GM18858 (cell line): Measurements from ENCODE around the gene SLC8A1.

Experiments
- ATAC-seq: cut with Tn5 transposase; IDR thresholded peaks from one replicate; pipeline ENCODE4 v1.9.1; 2021; ENCODE audit not compliant: unreplicated experiment

The SLC8A1 gene

GRCh38 chr2:40357667-40358066 lies 94.2 kb downstream of the SLC8A1 start:
- ATAC-seq: no peak

GRCh38 chr2:40355451-40355850 lies 96.4 kb downstream of the SLC8A1 start:
- ATAC-seq: no peak

GRCh38 chr2:40353231-40353630 lies 98.7 kb downstream of the SLC8A1 start:
- no peak for ATAC-seq

- ATAC-seq: no peak
Measured at GRCh38 chr2:40352703-40353099, 99.2 kb downstream of the SLC8A1 start.

GRCh38 chr2:40352041-40352702 lies 99.7 kb downstream of the SLC8A1 start:
- no peak for ATAC-seq

GRCh38 chr2:40348665-40349064 lies 103.2 kb downstream of the SLC8A1 start:
- ATAC-seq: no peak

- no peak for ATAC-seq
Measured at GRCh38 chr2:40348038-40348437, 103.9 kb downstream of the SLC8A1 start.

GRCh38 chr2:40346535-40347354 lies 105.1 kb downstream of the SLC8A1 start:
- ATAC-seq: peak; percentile 76

GRCh38 chr2:40344364-40344763 lies 107.5 kb downstream of the SLC8A1 start:
- ATAC-seq: no peak

- no peak for ATAC-seq
Measured at GRCh38 chr2:40343902-40344301, 108.0 kb downstream of the SLC8A1 start.

GRCh38 chr2:40341198-40341597 lies 110.7 kb downstream of the SLC8A1 start:
- ATAC-seq: no peak

GRCh38 chr2:40339026-40339425 lies 112.9 kb downstream of the SLC8A1 start:
- no peak for ATAC-seq

- no peak for ATAC-seq
Measured at GRCh38 chr2:40332191-40332826, 119.6 kb downstream of the SLC8A1 start.

GRCh38 chr2:40330096-40330495 lies 121.8 kb downstream of the SLC8A1 start:
- ATAC-seq: no peak

GRCh38 chr2:40329739-40330030 lies 122.2 kb downstream of the SLC8A1 start:
- no peak for ATAC-seq

- no peak for ATAC-seq
Measured at GRCh38 chr2:40325116-40325515, 126.8 kb downstream of the SLC8A1 start.

- ATAC-seq: no peak
Measured at GRCh38 chr2:40324656-40325055, 127.2 kb downstream of the SLC8A1 start.

GRCh38 chr2:40321822-40322221 lies 130.1 kb downstream of the SLC8A1 start:
- ATAC-seq: no peak

GRCh38 chr2:40321016-40321623 lies 130.8 kb downstream of the SLC8A1 start:
- peak; percentile 58 for ATAC-seq

GRCh38 chr2:40318921-40319320 lies 133.0 kb downstream of the SLC8A1 start:
- ATAC-seq: no peak

GRCh38 chr2:40317761-40318160 lies 134.1 kb downstream of the SLC8A1 start:
- no peak for ATAC-seq

GRCh38 chr2:40317046-40317445 lies 134.8 kb downstream of the SLC8A1 start:
- no peak for ATAC-seq
